GM19468 (cell line): Measurements from ENCODE around the gene RASSF8.

ENCODE experiments used
- ATAC-seq: cut with Tn5 transposase; IDR thresholded peaks from one replicate; pipeline ENCODE4 v1.9.1; 2021; ENCODE audit warnings: mild to moderate bottlenecking, moderate library complexity, moderate number of reproducible peaks; ENCODE audit not compliant: unreplicated experiment; ENCODE audit errors: extremely low read depth

The RASSF8 gene

GRCh38 chr12:25960143-25960542, 1.7 kb downstream of the RASSF8 start:
- no peak for ATAC-seq

GRCh38 chr12:25960961-25961360, 2.5 kb downstream of the RASSF8 start:
- no peak for ATAC-seq

- no peak for ATAC-seq
Measured at GRCh38 chr12:25962932-25963525, 4.5 kb downstream of the RASSF8 start.

GRCh38 chr12:25965682-25966081, 7.2 kb downstream of the RASSF8 start:
- ATAC-seq = no peak

GRCh38 chr12:25970082-25970481, 11.6 kb downstream of the RASSF8 start:
- ATAC-seq = no peak

GRCh38 chr12:25970916-25971653, 12.6 kb downstream of the RASSF8 start:
- ATAC-seq = no peak

GRCh38 chr12:25971654-25972041, 13.2 kb downstream of the RASSF8 start:
- ATAC-seq = no peak

GRCh38 chr12:25972783-25973182, 14.3 kb downstream of the RASSF8 start:
- no peak for ATAC-seq

GRCh38 chr12:25975179-25975578, 16.7 kb downstream of the RASSF8 start:
- no peak for ATAC-seq

GRCh38 chr12:25975682-25976081, 17.2 kb downstream of the RASSF8 start:
- ATAC-seq = no peak

GRCh38 chr12:25976289-25976688, 17.8 kb downstream of the RASSF8 start:
- no peak for ATAC-seq

- ATAC-seq = no peak
Measured at GRCh38 chr12:25977047-25977446, 18.6 kb downstream of the RASSF8 start.

GRCh38 chr12:25979059-25979458, 20.6 kb downstream of the RASSF8 start:
- no peak for ATAC-seq

GRCh38 chr12:25979563-25979962, 21.1 kb downstream of the RASSF8 start:
- no peak for ATAC-seq

GRCh38 chr12:25980035-25980434, 21.6 kb downstream of the RASSF8 start:
- no peak for ATAC-seq

GRCh38 chr12:25981597-25981996, 23.1 kb downstream of the RASSF8 start:
- no peak for ATAC-seq

GRCh38 chr12:25982416-25982815, 23.9 kb downstream of the RASSF8 start:
- ATAC-seq = no peak

- no peak for ATAC-seq
Measured at GRCh38 chr12:25983625-25984024, 25.1 kb downstream of the RASSF8 start.

- no peak for ATAC-seq
Measured at GRCh38 chr12:25984759-25985158, 26.3 kb downstream of the RASSF8 start.

- ATAC-seq = no peak
Measured at GRCh38 chr12:25985316-25986175, 27.1 kb downstream of the RASSF8 start.

- no peak for ATAC-seq
Measured at GRCh38 chr12:25986180-25986579, 27.7 kb downstream of the RASSF8 start.
